Stomach (tissue), 9 donors: ENCODE data around the gene COL5A1. TPM values are rescaled to one million over a fixed set of nuclear protein-coding genes. Genes with fewer than 3 reads are reported as not detected.

ENCODE experiments used
- DNase-seq, 2 donors: peaks; one replicate each; pipeline versions ENCODE4 v3.0.0 to v3.0.0-alpha.2; 2013 to 2019
- H3K27ac ChIP-seq, 5 donors: fragments of 200-600 bp in 4 of 5; sonication (generic) in 4 of 5; one replicate each; pipeline ENCODE4 v1.5.1; 2013 to 2019; ENCODE audit warnings: mild to moderate bottlenecking in 1 of 5, moderate library complexity in 1 of 5
- H3K27me3 ChIP-seq, 3 donors: fragments of 200-600 bp; sonication (generic); one replicate each; pipeline ENCODE4 v1.5.1; 2017 to 2019; ENCODE audit warnings: mixed run types in 1 of 3
- H3K36me3 ChIP-seq, 4 donors: fragments of 200-600 bp; sonication (generic); 1 replicate in 3 of 4; 2 replicates in 1 of 4; pipeline ENCODE4 v1.5.1; 2016 to 2019
- H3K4me1 ChIP-seq, 4 donors: fragments of 200-600 bp; sonication (generic); one replicate each; pipeline ENCODE4 v1.5.1; 2016 to 2019
- H3K4me3 ChIP-seq, 4 donors: fragments of 200-600 bp; sonication (generic) in 3 of 4; one replicate each; pipeline ENCODE4 v1.5.1; 2016 to 2019; ENCODE audit warnings: mild to moderate bottlenecking in 1 of 4
- H3K9me3 ChIP-seq, 4 donors: fragments of 200-600 bp; sonication (generic); one replicate each; pipeline ENCODE4 v1.5.1; 2016 to 2019
- CTCF ChIP-seq, 7 experiments: fragments of 450-650 bp in 4 of 7; fragments of 200-600 bp in 3 of 7; sonication (generic) in 3 of 7; IDR thresholded peaks; one replicate each; pipeline ENCODE4 v1.5.1; 2016 to 2019; ENCODE audit warnings: antibody characterized with exemption in 7 of 7, control low read depth in 2 of 7, mild to moderate bottlenecking in 1 of 7
- EP300 ChIP-seq: sonication (generic); formaldehyde crosslinking; IDR thresholded peaks from one replicate; pipeline ENCODE4 v1.6.1; 2017; ENCODE audit warnings: antibody characterized with exemption
- POLR2A ChIP-seq, 4 donors: fragments of 450-650 bp; IDR thresholded peaks; one replicate each; pipeline ENCODE4 v1.6.1; 2016; ENCODE audit warnings: antibody characterized with exemption in 4 of 4, control low read depth in 2 of 4, mild to moderate bottlenecking in 1 of 4, moderate library complexity in 1 of 4
- POLR2AphosphoS5 ChIP-seq, 3 donors: sonication (generic); formaldehyde crosslinking; IDR thresholded peaks; one replicate each; pipeline ENCODE4 v1.6.1; 2016; ENCODE audit warnings: antibody characterized with exemption in 3 of 3
- WGBS, 5 donors: extraction: QIAGEN DNeasy Blood & Tissue Kit in 3 of 5; methylation state at CpG; one replicate each; pipeline versions ENCODE4 v1.1.5 to v1.1.7; 2013 to 2018; 5-methylcytosine and 5-hydroxymethylcytosine counted together
- intact Hi-C: fragments of 100-400 bp; cut with DNase I; formaldehyde crosslinking; loops from one replicate; pipeline ENCODE4 v1.15.1; 2023; ENCODE audit warnings: low total_unique reads
- polyA plus RNA-seq, 3 donors: library from polyadenylated mRNA; stranded (reverse); fragments of 200-250 nt; gene quantifications; one replicate each; pipeline ENCODE4 v1.2.3, GENCODE V29; 2013
- total RNA-seq, 5 donors: library from RNA; depleted of rRNA; stranded (reverse); fragments of >200 nt; gene quantifications; one replicate each; pipeline versions ENCODE4 v1.1.0 to v1.2.3, GENCODE V29; 2014 to 2016
- donor health status: healthy with polysubstance abuse.
- donor health status: Bipolar disorder and iron deficiency.
- donor health status: healthy.

Gene COL5A1
- total and polyA plus RNA-seq, 8 donors, result 7.3 to 205 (median 26.4) TPM

- WGBS, 5 donors, result 82 to 85% (median 84%) methylated on average over 8 to 12 of the region's 12 CpGs
- no peak overlapping the region for H3K4me3 ChIP-seq
- intact Hi-C loops, result no loop called here
- TF ChIP-seq EP300 (no peak), CTCF (IDR thresholded peaks at IDR 0.05) (no peak), POLR2A (IDR thresholded peaks at IDR 0.05) (no peak), POLR2AphosphoS5 (IDR thresholded peaks at IDR 0.05) (no peak)
- no peaks in the 10 kb centered on the region for H3K9me3 ChIP-seq
- H3K27me3 ChIP-seq, result peaks cover 0 to 22% (median 0%) of the 10 kb centered on the region in 3 donors
- peaks cover 0 to 51% (median 31%) of the 10 kb centered on the region in 4 donors for H3K36me3 ChIP-seq
- H3K4me1 ChIP-seq, result peaks cover 0 to 27% (median 10%) of the 10 kb centered on the region in 4 donors
- H3K27ac ChIP-seq, result no peak overlapping the region
- no peak for DNase-seq
Measured at GRCh38 chr9:134772331-134772730, 130.7 kb downstream of the COL5A1 start.

GRCh38 chr9:134773842-134774241, 132.2 kb downstream of the COL5A1 start:
- no peaks in the 10 kb centered on the region for H3K9me3 ChIP-seq
- H3K27ac ChIP-seq, result peak overlapping the region in 2 of 5 donors; percentile 16 to 55
- peaks cover 0 to 36% (median 25%) of the 10 kb centered on the region in 4 donors for H3K36me3 ChIP-seq
- peaks cover 0 to 41% (median 18%) of the 10 kb centered on the region in 4 donors for H3K4me1 ChIP-seq
- H3K4me3 ChIP-seq, result no peak overlapping the region
- intact Hi-C loops, result no loop called here
- WGBS, 5 donors, result 72 to 95% (median 84%) methylated on average over 7 to 11 of the region's 11 CpGs
- DNase-seq, result no peak
- no peak for TF ChIP-seq POLR2A (IDR thresholded peaks at IDR 0.05)
- TF ChIP-seq EP300, result no peak
- no peak for TF ChIP-seq CTCF (IDR thresholded peaks at IDR 0.05)
- no peak for TF ChIP-seq POLR2AphosphoS5 (IDR thresholded peaks at IDR 0.05)
- peaks cover 0 to 22% (median 0%) of the 10 kb centered on the region in 3 donors for H3K27me3 ChIP-seq

- WGBS, 5 donors, result 40 to 59% (median 48%) methylated on average over 6 to 10 of the region's 10 CpGs
- Histone ChIP-seq H3K36me3 (peaks cover 0 to 36% (median 25%) of the 10 kb centered on the region in 4 donors), H3K4me1 (peaks cover 0 to 46% (median 20%) of the 10 kb centered on the region in 4 donors), H3K9me3 (no peaks in the 10 kb centered on the region), H3K27me3 (peaks cover 0 to 22% (median 0%) of the 10 kb centered on the region in 3 donors), H3K4me3 (no peak overlapping the region), H3K27ac (peak overlapping the region in 2 of 5 donors; percentile 55 to 70)
- TF ChIP-seq POLR2A (IDR thresholded peaks at IDR 0.05) (no peak), EP300 (no peak), CTCF (IDR thresholded peaks at IDR 0.05) (no peak), POLR2AphosphoS5 (IDR thresholded peaks at IDR 0.05) (no peak)
- peak in 1 of 2 donors; percentile 36 for DNase-seq
- intact Hi-C loops, result no loop called here
Measured at GRCh38 chr9:134774410-134774809, 132.8 kb downstream of the COL5A1 start.

- H3K36me3 ChIP-seq, result peaks cover 0 to 41% (median 32%) of the 10 kb centered on the region in 4 donors
- no peak for TF ChIP-seq CTCF (IDR thresholded peaks at IDR 0.05)
- TF ChIP-seq POLR2A (IDR thresholded peaks at IDR 0.05), result no peak
- no peak for TF ChIP-seq POLR2AphosphoS5 (IDR thresholded peaks at IDR 0.05)
- TF ChIP-seq EP300, result no peak
- H3K27ac ChIP-seq, result peak overlapping the region in 2 of 5 donors; percentile 55 to 70
- no peak overlapping the region for H3K4me3 ChIP-seq
- peaks cover 0 to 18% (median 0%) of the 10 kb centered on the region in 3 donors for H3K27me3 ChIP-seq
- intact Hi-C loops, result no loop called here
- peak in 1 of 2 donors; percentile 44 for DNase-seq
- peaks cover 0 to 47% (median 20%) of the 10 kb centered on the region in 4 donors for H3K4me1 ChIP-seq
- 64 to 72% (median 68%) methylated on average over 28 to 30 of the region's 30 CpGs for WGBS, 5 donors
- no peaks in the 10 kb centered on the region for H3K9me3 ChIP-seq
Measured at GRCh38 chr9:134775081-134775951, 133.7 kb downstream of the COL5A1 start.
